H1 (cell line): ENCODE data around the gene DTX2. TPM values are rescaled to one million over a fixed set of nuclear protein-coding genes. Genes with fewer than 3 reads are reported as not detected.

Experiments used
- CBX8 ChIP-seq: fragments of 300-800, 300-1000 bp; sonication (generic); IDR thresholded peaks from 2 replicates; pipeline ENCODE4 v1.7.1; 2016; ENCODE audit warnings: low read depth, low read length, borderline replicate concordance
- CHD2 ChIP-seq: IDR thresholded peaks from 2 replicates; pipeline ENCODE4 v1.6.1; 2012; ENCODE audit warnings: low read length, improper control_type of control experiment
- CHD7 ChIP-seq: fragments of 300-600 bp; sonication (generic); IDR thresholded peaks from 2 replicates; pipeline ENCODE4 v1.7.1; 2012; ENCODE audit warnings: low read length, moderate library complexity, mild to moderate bottlenecking, inconsistent platforms; ENCODE audit not compliant: insufficient replicate concordance
- GTF2F1 ChIP-seq: IDR thresholded peaks from 2 replicates; pipeline ENCODE4 v1.6.1; 2012; ENCODE audit warnings: low read depth, low read length, improper control_type of control experiment, borderline replicate concordance
- MAX ChIP-seq: IDR thresholded peaks from 2 replicates; pipeline ENCODE4 v1.6.1; 2012; ENCODE audit warnings: inconsistent platforms
- SIX5 ChIP-seq: IDR thresholded peaks from 2 replicates; pipeline ENCODE4 v1.6.1; 2011; ENCODE audit warnings: mild to moderate bottlenecking, low read depth, low read length
- SP2 ChIP-seq: IDR thresholded peaks from 2 replicates; pipeline ENCODE4 v1.6.1; 2012; ENCODE audit warnings: mild to moderate bottlenecking, low read length, inconsistent platforms
- polyA plus RNA-seq, 7 experiments: library from polyadenylated mRNA; depleted of rRNA in 3 of 7; stranded (reverse) in 5 of 7; unstranded in 2 of 7; fragments of >200 nt in 5 of 7; fragments of 200-250 nt in 2 of 7; gene quantifications; 1 replicate in 5 of 7; 2 replicates in 1 of 7; 4 replicates in 1 of 7; pipeline versions ENCODE4 v1.2.1 to v1.2.3, GENCODE V29; 2011 to 2013; ENCODE audit warnings: missing spikeins in 2 of 7, mixed read lengths in 2 of 7
- total RNA-seq: library from RNA; stranded (reverse); fragmentation: NEBNext Ultra II Directional; extraction: Animal tissue kit (Norgen Biotek cat#: 25700); gene quantifications from 2 replicates; pipeline ENCODE4 v1.2.1, GENCODE V29; 2021
- TF ChIP-seq, protein P1 (sequence below), 3 experiments: IDR thresholded peaks; 1 replicate in 2 of 3; 2 replicates in 1 of 3; pipeline versions ENCODE4 v1.5.1 to v1.6.1; 2011; ENCODE audit warnings: low read length in 3 of 3, mild to moderate bottlenecking in 3 of 3, inconsistent platforms in 2 of 3, low read depth in 1 of 3, moderate library complexity in 1 of 3; ENCODE audit not compliant: insufficient read depth in 1 of 3; ENCODE audit errors: control extremely low read depth in 1 of 3

Gene DTX2
- total and polyA plus RNA-seq, 2 of the 8 experiments (the other 6 are each of a cell fraction or from before 2014, with no cell fraction given), result 37.4 to 59.1 TPM

GRCh38 chr7:76430211-76430610 is 31.3 kb upstream of the DTX2 start (continued):
- TF ChIP-seq CHD7 (no peak), CHD2 (no peak), SIX5 (no peak), GTF2F1 (no peak), CBX8 (no peak), SP2 (no peak), MAX (no peak)
- TF ChIP-seq, protein P1, sequence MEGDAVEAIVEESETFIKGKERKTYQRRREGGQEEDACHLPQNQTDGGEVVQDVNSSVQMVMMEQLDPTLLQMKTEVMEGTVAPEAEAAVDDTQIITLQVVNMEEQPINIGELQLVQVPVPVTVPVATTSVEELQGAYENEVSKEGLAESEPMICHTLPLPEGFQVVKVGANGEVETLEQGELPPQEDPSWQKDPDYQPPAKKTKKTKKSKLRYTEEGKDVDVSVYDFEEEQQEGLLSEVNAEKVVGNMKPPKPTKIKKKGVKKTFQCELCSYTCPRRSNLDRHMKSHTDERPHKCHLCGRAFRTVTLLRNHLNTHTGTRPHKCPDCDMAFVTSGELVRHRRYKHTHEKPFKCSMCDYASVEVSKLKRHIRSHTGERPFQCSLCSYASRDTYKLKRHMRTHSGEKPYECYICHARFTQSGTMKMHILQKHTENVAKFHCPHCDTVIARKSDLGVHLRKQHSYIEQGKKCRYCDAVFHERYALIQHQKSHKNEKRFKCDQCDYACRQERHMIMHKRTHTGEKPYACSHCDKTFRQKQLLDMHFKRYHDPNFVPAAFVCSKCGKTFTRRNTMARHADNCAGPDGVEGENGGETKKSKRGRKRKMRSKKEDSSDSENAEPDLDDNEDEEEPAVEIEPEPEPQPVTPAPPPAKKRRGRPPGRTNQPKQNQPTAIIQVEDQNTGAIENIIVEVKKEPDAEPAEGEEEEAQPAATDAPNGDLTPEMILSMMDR (IDR thresholded peaks at IDR 0.05; ENCODE audit: control extremely low read depth in 1 of 3, insufficient read depth in 1 of 3, low read depth in 1 of 3, low read length in 3 of 3), result no peak
- TF ChIP-seq, all 59 proteins: peak for 0
